GM10847 (cell line): Measurements from ENCODE around the gene HARS1.

ENCODE experiments used
- POLR2A ChIP-seq: IDR thresholded peaks from 2 replicates; pipeline ENCODE4 v1.6.1; 2011; ENCODE audit not compliant: insufficient read length; ENCODE audit errors: extremely low read depth

Gene HARS1

DNA sequence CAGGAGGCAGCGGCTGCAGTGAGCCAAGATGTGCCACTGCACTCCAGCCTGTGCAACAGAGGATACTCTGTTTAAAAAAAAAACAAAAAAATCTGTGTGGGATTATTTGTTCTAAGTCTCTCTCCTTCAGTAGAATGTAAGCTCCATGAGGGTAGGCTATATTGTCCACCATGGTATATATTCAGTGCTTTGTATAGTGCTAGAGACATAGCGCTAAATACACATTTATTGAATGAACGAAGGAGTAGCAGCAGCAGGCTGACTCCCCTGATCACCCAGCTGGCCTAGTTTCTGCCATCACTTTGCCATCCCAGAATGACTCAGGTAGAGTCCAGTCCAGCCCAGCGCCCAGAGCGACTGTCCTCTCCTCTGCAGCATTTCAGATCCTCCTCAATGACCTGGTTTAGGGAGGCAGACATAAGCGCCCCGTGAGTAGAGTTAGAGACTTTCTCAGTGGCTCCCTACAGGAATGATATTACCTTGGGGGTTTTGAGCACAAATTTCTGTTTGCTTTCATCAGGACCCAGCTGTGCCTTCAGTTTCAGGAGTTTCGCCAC lies 716 bp downstream of the HARS1 start:
- no peak for TF ChIP-seq POLR2A

DNA sequence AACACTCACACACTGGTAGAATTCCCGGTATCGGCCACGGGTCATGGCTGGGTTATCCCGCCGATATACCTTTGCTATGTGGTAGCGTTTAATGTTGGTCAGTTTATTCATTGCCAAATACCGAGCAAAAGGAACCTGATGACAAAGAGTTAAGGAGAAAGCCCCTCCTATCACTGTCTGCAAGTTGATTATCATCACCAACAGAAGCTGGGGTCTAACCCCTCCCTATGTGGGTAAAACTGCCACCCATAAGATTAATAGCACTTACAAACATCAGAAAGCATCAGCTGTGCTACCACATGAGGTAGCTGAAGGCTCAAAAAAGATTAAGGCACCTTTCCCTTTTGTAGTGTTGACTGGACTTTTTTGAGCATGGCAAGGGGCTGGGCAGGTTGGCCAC lies 12.2 kb downstream of the HARS1 start:
- no peak for TF ChIP-seq POLR2A

DNA sequence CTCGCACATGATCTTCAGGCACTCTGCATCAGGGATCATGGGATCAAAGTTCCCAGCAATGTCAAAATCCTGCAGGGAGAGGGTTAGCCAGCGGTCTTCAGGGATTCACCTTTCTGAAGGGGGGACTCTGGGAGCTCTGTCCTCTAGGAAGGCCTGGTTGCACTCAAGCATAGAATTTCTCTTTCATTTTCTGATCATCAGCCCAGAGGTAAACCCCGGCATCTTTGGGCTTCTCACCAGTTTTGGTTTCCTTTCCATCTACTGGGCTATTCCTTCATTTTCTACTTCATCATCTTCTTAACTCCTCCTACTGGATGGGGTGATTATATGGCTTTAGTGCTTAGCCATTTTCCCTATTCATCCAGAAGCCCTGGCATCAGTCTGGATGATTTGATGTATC lies 13.2 kb downstream of the HARS1 start:
- no peak for TF ChIP-seq POLR2A

DNA sequence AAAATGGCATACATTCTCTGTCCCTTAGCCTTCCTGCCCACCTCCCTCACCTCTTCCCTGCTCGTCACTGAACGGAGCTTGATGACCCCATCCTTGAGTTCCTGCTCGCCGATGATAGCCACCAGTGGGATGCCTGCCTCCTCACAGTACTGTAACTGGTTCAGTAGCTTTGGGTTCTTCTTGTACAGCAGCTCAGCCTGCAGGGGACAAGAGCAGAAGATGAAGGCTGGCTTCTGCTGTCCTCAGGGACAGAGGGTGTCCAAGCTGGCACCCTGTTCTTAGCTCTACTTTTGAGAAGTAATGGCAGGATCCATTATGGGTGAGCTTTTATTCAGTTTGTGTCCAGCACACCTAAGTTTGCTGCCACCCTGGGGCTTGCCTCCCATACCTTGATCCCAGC lies 16.5 kb downstream of the HARS1 start:
- no peak for TF ChIP-seq POLR2A

DNA sequence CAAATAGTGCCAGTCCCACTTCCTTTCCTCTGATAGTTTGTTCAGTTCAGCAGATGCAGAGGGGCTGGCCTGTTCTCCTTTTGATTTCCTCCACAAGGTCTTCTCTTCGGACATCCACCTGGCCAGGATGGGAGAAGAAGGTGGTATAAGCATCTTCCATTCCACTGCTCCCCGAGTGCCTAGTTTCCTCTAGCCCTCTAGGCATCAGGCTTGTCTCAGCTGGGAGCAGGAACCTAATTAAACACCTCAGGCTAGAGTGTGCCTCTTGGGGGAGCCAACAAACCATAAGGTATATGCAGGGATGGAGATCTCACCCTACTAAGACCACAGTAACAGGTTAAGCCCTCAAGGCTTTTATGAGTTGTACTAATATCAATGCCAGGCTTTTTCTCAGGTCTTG lies 17.0 kb downstream of the HARS1 start:
- no peak for TF ChIP-seq POLR2A

DNA sequence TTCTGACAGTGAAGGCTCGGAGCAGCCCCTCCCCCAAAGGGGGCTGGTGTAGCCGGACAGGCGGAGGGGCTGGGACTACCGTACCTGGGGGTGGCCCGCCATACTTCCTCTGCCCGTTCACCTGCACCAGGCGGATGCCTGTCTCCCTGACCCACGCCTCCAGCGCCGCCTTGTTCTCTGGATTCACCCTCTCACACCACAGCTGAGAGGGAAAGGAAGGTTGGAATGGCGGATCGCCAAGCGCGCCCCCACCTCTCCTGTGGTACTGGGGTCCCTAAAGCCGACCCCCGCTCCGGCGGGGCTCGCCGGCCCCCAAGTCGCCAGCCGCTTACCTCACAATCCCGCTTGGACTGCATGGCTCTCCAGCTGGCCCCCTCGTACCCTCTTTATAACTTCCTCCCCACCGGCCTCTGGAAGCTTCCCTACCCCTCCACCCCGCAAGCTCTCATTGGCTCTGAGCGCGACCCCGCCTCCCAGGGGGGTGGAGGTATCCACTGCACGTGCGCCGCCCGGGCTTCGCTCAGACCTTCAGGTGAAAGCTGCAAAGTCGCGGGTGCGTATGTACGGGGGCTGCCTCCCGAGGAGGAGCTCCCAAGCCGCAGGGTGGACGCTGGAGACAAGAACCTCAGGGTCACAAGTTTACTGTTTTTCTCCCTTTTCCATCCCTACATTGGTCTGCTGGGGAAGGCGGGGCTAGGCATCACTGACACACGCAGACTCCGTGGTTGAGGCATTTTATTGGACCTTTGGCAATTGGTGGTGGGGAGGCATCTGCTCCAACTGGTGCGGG lies 17.8 kb downstream of the HARS1 start, which contains the start of gene DND1:
Gene DND1 (minus strand): TSS at position 390 of the 790 bp plus-strand sequence. CDS start 34 bp downstream, at position 356.
- TF ChIP-seq POLR2A = no peak

DNA sequence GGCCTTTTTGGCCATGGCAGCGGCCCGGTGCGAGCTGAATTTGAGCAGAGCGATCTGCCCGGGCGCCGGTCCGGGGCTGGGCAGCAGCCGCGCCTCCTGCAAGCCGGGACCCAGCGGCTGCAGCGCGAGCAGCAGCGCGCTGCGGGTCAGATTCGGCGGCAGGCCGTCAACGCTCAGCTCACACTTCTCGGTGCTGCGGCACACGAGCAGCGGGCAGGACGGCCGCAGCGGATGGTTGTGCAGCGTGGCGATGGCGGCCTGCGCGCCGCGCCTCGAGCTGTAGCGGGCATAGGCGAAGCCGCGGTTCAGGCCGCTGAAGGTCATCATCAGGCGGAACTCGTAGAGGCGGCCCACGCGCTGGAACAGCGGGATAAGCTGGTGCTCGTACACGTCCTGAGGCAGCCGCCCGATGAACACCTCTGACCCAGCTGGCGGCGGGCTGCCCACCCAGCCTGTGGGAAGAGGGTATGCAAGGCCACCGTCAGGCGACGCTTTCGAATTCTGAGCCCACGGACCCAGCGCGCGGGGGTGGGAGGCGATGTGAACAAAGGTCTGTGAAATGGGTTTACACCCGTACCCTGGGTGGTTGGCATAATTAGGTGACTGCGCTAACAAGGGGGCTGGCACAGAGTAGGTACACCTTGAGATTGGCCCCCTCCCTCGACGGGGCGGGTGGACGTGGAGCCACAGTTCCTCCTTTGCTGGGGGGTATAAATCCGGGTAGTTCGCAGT lies 18.5 kb downstream of the HARS1 start:
- no peak for TF ChIP-seq POLR2A

DNA sequence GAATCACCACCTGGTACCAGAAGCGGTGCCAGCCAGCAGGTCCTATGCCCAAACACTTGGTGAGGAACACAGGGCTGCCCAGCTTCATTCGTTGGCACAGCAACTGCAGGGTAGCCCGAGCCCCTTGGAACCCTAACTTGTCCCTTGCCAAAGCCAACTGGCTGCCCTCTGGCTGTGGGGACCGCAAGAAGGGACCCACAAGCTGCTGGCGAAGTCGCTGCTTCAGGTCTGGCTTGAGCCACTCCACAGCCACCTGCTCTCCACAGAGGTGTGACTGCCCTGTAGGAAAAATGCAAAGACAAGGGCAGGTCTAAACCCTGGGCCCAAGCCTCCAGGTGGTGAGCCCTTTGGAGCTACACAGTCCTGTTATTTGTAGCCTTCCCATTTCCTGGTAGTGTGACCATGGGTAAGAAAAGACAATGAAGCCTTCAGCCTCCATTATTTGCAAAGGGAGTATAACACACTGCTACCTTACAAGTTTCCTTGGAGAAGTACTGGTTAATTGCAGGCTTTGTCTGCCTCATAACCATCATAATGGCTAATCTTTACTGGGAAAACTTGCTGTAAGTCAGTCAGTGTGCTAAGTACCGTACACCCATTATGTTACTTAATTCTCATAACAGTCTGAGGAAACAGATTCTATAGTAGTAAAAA lies 19.6 kb downstream of the HARS1 start:
- TF ChIP-seq POLR2A = no peak

DNA sequence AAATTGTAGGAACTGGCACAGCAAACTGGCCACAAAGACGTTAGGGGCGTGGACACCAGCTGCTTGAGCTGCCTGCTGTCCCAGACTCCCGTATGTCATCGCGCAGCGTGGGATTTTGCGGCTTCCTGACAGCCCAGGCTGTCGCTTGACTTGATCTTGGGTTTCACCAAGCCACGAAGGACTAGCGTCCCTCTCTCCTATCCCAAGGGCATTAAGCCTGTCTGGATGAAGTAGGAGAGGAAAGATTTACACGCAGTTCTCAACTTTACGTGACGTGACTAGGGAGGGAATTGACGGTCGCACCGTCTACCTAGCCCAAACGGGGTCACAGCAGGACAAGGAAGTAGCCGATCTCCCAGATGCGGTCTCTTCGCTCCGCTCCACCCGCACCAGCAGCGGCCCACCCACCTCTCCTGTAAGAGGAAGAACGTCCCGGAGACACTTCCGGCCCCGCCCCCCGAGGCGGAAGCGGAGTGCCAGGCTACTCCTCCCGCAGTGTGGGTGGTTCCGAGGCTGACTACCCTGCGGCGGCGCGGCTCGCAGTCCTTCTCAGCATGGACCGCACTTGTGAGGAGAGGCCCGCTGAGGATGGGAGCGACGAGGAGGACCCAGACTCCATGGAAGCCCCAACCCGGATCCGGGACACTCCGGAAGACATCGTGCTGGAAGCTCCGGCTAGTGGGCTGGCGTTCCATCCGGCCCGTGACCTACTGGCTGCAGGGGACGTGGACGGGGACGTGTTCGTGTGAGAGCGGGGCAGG lies 26.6 kb downstream of the HARS1 start, which contains the start of gene WDR55:
Gene WDR55 (plus strand): TSS at position 546 of the 761 bp plus-strand sequence. CDS start 9 bp downstream, at position 555.
- TF ChIP-seq POLR2A = peak; percentile 88

DNA sequence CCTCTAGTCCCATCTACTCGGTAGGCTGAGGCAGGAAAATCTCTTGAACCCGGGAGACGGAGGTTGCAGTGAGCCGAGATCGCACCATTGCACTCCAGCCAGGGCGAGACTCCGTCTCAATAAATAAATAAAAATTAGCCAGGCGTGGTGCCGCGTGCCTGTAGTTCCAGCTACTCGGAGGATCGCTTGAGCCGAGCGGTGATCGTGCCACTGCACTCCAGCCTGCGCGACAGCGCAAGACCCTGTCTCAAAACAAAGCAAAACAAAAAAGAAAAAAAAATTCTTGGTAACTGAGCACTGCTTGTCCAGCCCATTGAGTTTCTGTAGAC lies 27.2 kb downstream of the HARS1 start:
- TF ChIP-seq POLR2A = no peak

DNA sequence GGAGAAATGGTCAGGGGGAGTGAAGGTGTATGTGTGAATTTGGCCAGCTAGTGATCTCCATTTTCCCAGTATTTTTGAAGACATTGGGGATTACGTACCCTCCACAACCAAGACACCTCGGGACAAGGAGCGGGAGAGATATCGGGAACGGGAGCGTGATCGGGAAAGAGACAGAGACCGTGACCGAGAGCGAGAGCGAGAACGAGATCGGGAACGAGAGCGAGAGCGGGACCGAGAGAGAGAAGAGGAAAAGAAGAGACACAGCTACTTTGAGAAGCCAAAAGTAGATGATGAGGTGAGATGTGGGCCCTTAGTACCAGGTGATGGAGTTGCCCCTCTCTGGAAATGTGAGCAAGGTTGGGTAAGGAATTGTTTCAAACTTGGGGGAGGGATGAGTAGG lies 32.3 kb downstream of the HARS1 start:
- TF ChIP-seq POLR2A = no peak

DNA sequence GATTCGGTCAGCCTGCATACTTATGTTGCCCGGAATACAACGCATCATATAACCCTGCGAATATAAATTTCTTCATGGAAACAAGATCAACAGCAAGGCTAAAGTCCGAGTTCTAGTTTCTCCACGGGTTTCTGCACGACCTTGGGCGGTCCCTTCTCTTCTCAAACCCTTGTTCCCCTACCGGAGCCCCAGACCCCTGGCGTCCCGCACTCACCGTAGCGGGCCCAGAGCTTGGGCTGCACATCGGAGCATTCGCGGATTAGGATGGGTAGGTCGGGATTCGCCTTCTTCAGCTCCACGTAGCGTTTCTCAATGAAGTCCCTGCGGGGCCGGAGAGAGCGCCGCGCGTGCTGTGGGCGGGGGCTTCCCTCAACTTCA lies 44.1 kb downstream of the HARS1 start:
- TF ChIP-seq POLR2A = no peak

DNA sequence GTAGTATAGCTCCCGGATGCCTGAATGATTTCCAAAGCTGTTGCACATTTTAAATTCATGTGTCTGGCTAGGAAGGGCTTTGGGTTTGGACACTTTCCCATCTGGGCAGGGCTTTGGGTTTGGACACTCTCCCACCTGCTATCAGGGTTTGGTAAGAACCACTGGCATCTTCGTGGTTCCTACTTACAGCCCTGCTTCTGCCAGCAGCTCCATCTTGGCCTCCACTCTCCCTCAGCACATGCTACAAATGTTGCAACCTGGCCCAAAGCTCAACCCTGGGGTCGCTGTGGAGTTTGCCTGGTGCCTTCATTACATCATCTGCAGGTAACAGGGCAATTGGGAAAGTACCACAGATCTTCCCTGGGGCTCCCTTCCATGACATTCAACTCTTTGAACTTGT lies 48.5 kb downstream of the HARS1 start:
- TF ChIP-seq POLR2A = no peak

DNA sequence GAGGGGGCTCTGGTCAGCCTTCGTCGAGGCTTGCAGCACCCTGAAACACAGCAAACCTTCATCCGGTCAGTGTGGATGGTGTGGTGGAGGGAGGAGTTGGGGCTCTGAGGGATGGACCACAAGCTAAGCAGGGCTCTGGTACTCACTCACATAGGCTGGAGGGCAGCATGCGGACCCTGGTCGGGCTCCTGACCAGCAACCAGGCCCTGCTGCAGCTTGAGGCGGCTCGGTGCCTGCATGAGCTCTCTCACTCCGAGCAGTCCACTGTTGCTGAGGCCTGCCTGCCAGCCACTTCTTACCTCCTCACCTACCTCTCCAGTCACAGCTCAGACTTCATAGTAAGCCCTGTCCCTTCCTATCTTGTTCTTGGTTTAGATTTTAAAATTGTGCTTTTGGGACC lies 49.5 kb downstream of the HARS1 start:
- TF ChIP-seq POLR2A = no peak
